ENCODE results near the gene RABGAP1L.
"Not testable (repeated sequence)": the region's sequence is repeated elsewhere in the genome, so short reads cannot be mapped to it uniquely, and the experiment has no call there.

The RABGAP1L gene

DNA sequence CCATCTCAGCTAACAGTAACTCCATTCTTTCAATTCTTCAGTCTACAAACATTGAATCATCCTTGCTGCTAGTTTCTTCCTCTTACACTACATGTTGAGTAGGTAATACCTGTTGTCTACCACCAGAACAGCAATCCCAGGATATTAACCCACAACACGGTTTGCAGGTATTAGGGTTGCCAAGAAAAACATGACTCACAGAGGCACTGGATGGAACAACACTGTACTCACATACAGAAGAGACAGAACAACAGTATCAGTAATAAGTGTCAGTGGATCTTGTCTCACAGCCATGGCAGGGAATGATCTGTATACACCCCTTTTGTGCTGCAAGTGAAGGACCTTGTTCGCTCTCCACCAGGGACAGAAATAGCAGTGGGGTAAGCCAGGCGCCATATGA is 500.5 kb downstream of the RABGAP1L start:
- no peak for DNase-seq (ENCODE audit: low read depth)

- no peak for DNase-seq (ENCODE audit: low read depth)
These were observed 501.2 kb downstream of the RABGAP1L start for GRCh38 chr1:174660476-174660875.

- DNase-seq (ENCODE audit: low read depth), result no peak
These were observed 504.0 kb downstream of the RABGAP1L start for GRCh38 chr1:174663358-174663757.

GRCh38 chr1:174666248-174666647 is 506.9 kb downstream of the RABGAP1L start:
- DNase-seq (ENCODE audit: low read depth), result no peak

DNA sequence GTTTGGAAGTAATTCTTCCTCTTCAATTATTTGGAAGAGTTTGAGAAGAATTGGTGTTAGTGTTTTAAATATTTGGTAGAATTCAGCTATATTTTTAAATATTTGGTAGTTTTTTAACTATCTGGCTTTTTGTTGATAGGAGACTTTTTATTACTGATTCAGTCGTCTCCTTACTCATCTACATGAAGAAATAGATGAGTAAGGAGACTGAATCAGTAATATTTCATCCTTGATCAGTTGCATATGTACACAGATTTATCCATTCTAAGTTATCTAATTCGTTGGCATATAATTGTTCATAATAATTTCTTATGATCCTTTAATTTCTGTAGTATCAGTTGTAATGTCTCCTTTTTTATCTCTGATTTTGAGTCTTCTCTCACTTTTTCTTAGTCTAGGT is 512.5 kb downstream of the RABGAP1L start:
- DNase-seq (ENCODE audit: low read depth), result no peak

- DNase-seq (ENCODE audit: low read depth), result no peak
These were observed 517.5 kb downstream of the RABGAP1L start for GRCh38 chr1:174676856-174677255.

GRCh38 chr1:174678657-174679056 is 519.3 kb downstream of the RABGAP1L start:
- no peak for DNase-seq (ENCODE audit: low read depth)

DNA sequence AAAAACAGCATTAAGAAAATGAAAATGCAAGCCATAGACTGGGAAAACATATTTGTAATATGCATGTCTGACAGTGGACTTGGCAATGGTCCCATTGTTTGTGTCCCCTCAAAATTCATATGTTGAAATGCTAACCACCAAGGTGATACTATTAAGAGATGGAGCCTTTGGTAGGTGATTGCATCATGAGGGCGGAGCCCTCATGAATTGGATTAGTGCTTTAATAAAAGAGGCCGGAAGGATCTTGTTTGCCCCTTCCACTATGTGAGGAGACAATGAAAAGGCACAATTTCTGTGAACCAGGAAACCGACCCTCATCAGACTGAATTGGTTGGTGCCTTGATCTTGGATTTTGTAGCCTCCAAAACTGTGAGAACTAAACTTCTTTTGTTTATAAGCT is 520.8 kb downstream of the RABGAP1L start:
- DNase-seq (ENCODE audit: low read depth), result no peak

DNA sequence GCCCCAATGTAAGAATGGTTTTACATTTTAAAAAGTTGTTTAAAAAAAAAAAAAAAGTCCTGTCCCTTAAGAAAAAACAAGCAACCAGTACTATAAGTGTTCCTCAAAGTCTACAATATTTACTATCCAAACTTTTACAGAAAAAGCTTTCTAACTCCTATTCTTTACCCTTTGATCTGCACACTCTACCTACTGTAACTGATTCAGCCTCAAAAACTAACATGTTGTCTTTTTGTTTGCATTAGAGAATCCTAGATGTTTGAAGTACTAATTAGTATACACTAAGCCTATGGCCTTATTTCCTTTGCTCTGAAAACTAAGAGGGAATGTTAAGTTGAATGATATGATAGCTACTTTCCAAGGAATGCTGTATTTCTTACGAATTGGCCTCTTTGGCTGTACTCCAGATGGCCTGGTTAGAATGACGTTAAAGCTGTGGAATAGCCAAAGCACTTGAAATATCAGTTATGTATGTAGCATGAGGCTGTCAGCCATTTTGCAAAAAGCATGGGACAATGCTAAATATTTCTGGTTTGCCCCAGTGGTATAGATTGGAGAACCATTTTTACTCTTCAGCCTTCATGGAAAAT is 523.2 kb downstream of the RABGAP1L start:
- DNase-seq (ENCODE audit: low read depth), result peak; percentile 25

DNA sequence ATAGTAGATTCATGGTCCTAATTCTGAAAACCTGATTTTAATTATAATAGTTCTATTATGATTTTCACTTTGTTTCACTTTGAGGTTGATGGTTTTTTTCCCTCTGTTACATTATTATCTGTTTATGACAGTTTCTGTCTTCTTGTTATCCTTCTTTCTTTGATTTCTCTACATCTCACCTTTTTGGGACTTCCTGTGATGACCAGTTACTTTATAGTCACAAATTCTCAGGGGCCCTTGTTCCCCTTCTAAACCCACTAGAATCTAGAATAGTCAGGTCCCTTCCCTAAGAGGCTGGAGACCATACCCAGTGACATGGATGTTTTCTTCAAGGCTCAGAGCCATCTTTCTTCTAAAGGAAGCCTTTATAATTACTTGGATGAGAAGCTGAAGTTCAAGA is 526.9 kb downstream of the RABGAP1L start:
- DNase-seq (ENCODE audit: low read depth), result no peak

DNA sequence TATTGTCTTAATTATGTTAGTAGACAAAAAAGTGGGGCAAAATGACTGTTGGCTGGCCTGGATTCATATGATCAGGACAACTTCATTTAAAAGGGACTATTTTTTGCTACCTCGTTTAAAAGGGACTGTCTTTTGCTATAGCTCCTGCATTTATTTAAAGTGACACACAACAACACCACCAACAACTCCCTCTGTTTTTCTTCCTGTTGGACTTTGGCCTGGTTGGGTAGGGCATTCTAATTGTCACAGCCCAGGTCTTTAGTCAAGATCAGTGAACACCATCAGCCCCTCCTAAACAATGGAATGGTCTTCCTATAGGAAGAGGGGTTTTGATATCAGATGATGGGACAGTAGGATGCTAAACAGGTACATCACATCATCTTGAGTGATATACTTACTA is 530.2 kb downstream of the RABGAP1L start:
- no peak for DNase-seq (ENCODE audit: low read depth)

GRCh38 chr1:174690266-174690665 is 530.9 kb downstream of the RABGAP1L start:
- no peak for DNase-seq (ENCODE audit: low read depth)

GRCh38 chr1:174692313-174692712 is 533.0 kb downstream of the RABGAP1L start:
- DNase-seq (ENCODE audit: low read depth), result no peak

DNA sequence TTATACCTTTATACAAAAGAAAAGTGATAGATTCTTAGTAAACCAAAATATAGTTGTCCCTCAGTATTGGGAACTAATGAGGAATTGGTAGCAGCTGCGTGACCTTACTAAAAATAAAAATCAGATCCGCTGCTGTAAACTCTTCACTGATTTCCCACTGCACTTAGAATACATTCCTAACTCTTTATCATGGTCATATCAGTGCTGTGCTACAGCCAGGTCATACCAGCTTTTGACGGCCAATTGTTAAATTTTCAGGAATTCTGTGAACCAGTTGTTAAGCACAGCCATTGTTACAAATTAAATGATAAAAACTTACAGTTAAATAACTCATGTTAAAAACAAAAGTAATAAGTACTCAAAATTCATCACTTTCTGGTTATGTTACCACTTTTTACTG is 533.8 kb downstream of the RABGAP1L start:
- DNase-seq (ENCODE audit: low read depth), result no peak

GRCh38 chr1:174693539-174693938 is 534.2 kb downstream of the RABGAP1L start:
- not testable (repeated sequence) for DNase-seq (ENCODE audit: low read depth)

DNA sequence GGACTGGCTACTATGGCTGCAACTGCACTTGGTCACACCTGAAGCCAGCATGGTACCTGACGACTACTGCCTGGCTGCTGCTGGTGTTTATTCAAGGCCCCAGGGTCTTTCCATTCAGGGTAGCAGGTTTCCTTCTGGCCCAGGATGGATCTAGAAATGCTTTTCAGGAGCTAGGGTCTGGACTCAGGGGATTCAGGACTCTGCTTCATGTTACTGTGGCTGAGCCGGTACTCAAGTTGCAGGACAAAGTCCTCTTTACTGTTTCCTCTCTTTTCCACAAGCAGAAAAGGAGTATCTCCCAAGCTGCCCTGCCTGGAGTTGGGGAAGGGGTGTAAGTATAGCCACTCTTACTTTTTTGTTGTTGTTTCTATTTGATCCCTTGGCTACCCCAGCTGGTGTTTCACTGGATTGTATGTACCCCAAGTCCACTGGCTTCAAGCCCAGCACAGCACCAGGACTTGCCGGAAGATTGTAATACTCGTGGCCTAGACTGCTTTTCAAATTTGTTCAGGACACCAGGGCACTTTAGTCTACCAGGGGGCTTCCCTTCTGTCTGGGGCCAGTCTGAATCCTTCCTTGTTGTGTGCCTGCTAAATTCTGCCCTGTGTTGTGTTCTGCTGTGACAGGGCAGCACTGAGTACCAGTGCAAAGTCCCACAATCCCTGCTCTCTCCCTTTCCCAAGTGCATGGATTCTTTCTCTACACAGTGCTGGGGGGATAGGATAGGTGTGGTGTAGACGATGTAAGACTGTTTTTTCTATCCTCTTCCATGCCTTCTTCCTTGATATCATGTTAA is 536.9 kb downstream of the RABGAP1L start:
- no peak for DNase-seq (ENCODE audit: low read depth)

DNA sequence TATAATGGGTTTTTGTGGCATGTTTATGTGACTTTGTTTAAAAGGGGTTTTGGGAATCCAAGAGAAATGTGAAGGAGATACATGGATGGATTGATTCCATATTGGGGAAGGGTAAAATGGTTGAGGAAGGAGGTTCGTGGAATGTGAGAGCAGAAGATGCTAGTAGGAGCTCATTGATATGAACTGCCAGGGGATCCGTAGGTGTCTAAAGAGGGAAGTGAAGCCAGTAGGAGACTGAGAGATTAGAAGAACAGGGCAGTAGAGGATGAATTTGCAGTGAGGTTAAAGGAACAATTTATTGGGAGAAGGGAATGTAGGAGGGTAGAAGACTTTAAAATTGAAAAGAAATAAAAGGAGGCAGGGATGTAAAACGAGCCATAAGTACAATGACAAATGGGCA is 541.0 kb downstream of the RABGAP1L start:
- no peak for DNase-seq (ENCODE audit: low read depth)

DNA sequence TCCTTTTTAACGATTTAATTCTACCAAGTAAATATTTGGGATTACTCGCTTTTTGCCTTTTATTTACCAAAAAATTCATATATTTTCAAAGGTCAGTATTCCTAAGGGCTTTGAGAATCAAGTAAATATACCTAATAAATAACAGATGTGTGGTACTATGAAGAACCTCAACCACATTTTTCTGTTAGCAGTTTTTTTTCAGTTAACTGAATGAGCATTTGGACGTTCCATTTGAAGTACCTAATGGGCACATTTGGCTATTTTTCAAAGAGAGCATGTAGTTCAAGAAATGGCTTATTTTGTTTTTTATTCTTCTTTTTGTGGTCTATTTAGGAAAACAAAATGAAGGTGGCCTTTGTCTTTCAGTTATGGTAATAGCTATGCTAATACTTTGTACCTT is 541.5 kb downstream of the RABGAP1L start:
- DNase-seq (ENCODE audit: low read depth), result peak; percentile 17

DNA sequence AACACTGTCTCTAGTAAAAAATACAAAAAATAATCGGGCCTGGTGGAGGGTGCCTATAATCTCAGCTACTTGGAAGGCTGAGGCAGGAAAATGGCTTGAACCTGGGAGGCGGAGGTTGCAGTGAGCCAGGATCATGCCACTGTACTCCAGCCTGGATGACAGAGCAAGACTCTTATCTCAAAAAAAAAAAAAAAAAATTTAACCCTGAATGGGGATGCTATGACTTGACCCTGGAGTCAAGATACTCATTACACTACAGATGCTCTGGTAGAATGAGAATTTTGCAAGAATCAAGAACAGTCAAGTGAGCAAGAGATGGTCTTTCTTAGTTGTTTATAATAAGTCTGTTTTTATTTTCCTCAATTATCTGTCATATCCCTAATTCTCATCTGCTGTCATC is 542.2 kb downstream of the RABGAP1L start:
- DNase-seq (ENCODE audit: low read depth), result no peak

- no peak for DNase-seq (ENCODE audit: low read depth)
These were observed 542.7 kb downstream of the RABGAP1L start for GRCh38 chr1:174702011-174702410.

DNA sequence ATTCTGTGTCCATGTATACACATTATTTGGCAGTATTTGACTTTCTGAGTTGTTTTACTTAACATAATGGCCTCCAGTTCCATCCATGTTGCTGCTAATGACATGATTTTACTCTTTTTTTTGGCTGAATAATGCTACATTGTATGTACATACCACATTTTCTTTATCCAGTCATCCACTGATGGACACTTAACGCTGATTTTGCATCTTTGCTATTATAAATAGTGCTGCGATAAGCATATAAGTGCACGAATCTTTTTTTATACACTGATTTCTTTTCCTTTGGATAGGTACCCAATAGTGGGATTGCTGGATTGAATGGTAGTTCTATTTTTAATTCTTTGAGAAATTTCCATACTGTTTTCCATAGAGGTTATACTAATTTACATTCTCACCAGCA is 544.0 kb downstream of the RABGAP1L start:
- DNase-seq (ENCODE audit: low read depth), result no peak

- DNase-seq (ENCODE audit: low read depth), result no peak
These were observed 545.0 kb downstream of the RABGAP1L start for GRCh38 chr1:174704300-174704699.

- no peak for DNase-seq (ENCODE audit: low read depth)
These were observed 551.8 kb downstream of the RABGAP1L start for GRCh38 chr1:174710868-174711845.

Data from GM04504 (cell line).